ENCODE results near the gene MT1A.

MT1A gene

GRCh38 chr16:56686758-56687157 lies 48.3 kb downstream of the MT1A start:
- H3K27ac ChIP-seq (ENCODE audit: low read depth, low read length) = no peak overlapping the region
- no peaks in the 10 kb centered on the region for H3K27me3 ChIP-seq (ENCODE audit: control insufficient read depth in 1 of 2, insufficient read depth in 2 of 2, low read length in 2 of 2)
- peaks cover 30% of the 10 kb centered on the region for H3K4me1 ChIP-seq (ENCODE audit: insufficient read depth, low read length)
- no peaks in the 10 kb centered on the region for H3K9me3 ChIP-seq (ENCODE audit: low read length)
- H3K9ac ChIP-seq (ENCODE audit: low read length) = no peak overlapping the region
- H3K36me3 ChIP-seq (ENCODE audit: insufficient read depth, low read length) = no peaks in the 10 kb centered on the region
- no peak overlapping the region for H3K4me3 ChIP-seq (ENCODE audit: low read depth in 1 of 2, low read length in 2 of 2)

DNA sequence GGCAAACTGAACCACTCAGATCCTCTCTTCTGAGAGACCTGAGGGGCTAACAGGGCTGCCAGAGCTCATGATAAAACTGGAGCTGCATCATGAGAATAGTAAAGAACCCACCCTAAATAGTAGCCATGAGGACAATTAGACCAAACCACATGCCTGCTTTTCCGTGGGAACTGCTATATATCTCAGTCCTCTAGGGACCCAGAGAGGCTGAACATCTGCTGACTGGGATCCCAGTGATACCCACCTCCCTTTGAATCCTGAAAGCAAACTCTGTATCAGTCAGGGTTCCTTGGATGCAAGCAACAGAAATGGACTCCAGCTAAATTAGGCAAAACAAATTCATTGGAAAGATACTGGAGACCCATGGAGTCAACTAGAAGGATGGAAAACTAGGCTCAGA lies 50.3 kb downstream of the MT1A start:
- Histone ChIP-seq H3K4me1 (ENCODE audit: insufficient read depth, low read length) (peaks cover 17% of the 10 kb centered on the region), H3K4me3 (ENCODE audit: low read depth in 1 of 2, low read length in 2 of 2) (no peak overlapping the region), H3K27me3 (ENCODE audit: control insufficient read depth in 1 of 2, insufficient read depth in 2 of 2, low read length in 2 of 2) (no peaks in the 10 kb centered on the region), H3K27ac (ENCODE audit: low read depth, low read length) (no peak overlapping the region), H3K36me3 (ENCODE audit: insufficient read depth, low read length) (no peaks in the 10 kb centered on the region), H3K9me3 (ENCODE audit: low read length) (no peaks in the 10 kb centered on the region), H3K9ac (ENCODE audit: low read length) (no peak overlapping the region)

DNA sequence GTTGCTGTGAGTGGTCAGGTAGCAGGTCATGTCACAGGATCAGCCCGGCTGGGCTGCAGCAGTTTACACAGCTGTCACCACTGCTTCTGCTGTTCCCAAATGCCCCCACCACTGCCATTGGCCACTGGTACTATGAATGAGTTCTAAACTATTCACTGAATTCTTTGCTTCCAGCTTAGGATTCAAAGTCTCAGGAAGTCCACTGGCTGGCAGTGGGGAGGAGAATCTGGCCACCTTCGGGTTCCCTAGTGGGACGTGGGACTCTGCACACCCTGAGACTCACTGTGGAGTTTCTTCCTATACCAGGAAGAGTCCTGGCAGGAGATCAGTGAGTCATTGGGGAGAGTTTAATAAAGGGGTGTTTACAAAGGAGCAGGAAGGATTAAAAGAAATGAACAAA lies 50.7 kb downstream of the MT1A start:
- Histone ChIP-seq H3K27ac (ENCODE audit: low read depth, low read length) (no peak overlapping the region), H3K4me1 (ENCODE audit: insufficient read depth, low read length) (peaks cover 13% of the 10 kb centered on the region), H3K9me3 (ENCODE audit: low read length) (no peaks in the 10 kb centered on the region)

More for the DNA sequence above, 50.7 kb downstream of the MT1A start:
- no peak overlapping the region for H3K9ac ChIP-seq (ENCODE audit: low read length)
- no peaks in the 10 kb centered on the region for H3K27me3 ChIP-seq (ENCODE audit: control insufficient read depth in 1 of 2, insufficient read depth in 2 of 2, low read length in 2 of 2)
- H3K36me3 ChIP-seq (ENCODE audit: insufficient read depth, low read length) = no peaks in the 10 kb centered on the region
- H3K4me3 ChIP-seq (ENCODE audit: low read depth in 1 of 2, low read length in 2 of 2) = no peak overlapping the region
